Body of pancreas (tissue), 4 donors: ENCODE results near the gene FBRSL1.

Experiments used
- CTCF ChIP-seq, 7 experiments: fragments of 450-650 bp in 4 of 7; fragments of 200-600 bp in 3 of 7; sonication (generic) in 3 of 7; IDR thresholded peaks; one replicate each; pipeline ENCODE4 v1.5.1; 2016 to 2019; ENCODE audit warnings: antibody characterized with exemption in 7 of 7
- POLR2A ChIP-seq, 3 donors: fragments of 450-650 bp; IDR thresholded peaks; one replicate each; pipeline ENCODE4 v1.6.1; 2016; ENCODE audit warnings: antibody characterized with exemption in 3 of 3, mild to moderate bottlenecking in 2 of 3

- TF ChIP-seq CTCF (IDR thresholded peaks at IDR 0.05) (no peak), POLR2A (IDR thresholded peaks at IDR 0.05) (no peak)
Observed at GRCh38 chr12:132529156-132529839, 39.3 kb downstream of the FBRSL1 start.
